Measurements from ENCODE around the gene PLEK2.
"Not testable (repeated sequence)": the region's sequence is repeated elsewhere in the genome, so short reads cannot be mapped to it uniquely, and the experiment has no call there.

PLEK2 gene

DNA sequence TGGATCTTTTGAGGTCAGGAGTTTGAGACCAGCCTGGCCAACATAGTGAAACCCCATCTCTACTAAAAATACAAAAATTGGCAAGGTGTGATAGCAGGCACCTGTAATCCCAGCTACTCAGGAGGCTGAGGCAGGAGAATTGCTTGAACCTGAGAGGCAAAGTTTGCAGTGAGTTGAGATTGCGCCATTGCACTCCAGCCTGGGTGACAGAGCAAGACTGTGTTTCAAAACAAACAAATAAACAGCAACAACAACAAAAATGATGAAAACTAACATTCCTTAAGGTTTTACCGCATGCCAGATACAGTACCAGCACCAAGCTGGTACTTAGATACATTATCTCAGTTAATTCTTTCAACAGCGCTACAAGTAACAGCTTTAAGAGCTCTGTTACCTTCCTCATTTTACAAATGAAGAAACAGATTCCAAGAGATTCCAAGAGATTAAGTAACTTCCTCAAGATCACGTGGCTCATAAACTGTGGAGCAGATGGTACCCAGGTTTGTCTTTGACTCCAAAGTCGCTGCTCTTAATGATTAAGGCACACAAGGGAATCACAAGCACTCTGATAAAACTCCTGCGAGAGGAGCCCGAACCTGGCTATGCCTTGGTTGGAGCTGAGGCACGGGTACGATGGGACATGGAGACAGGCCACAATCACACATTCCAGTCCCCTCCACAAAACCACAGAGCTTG is 17.7 kb upstream of the PLEK2 start:
- no peak for DNase-seq (ENCODE audit: low read depth, low spot score)

- DNase-seq (ENCODE audit: low read depth, low spot score) = peak; percentile 76
These were observed 16.6 kb upstream of the PLEK2 start for GRCh38 chr14:67428501-67429031.

DNA sequence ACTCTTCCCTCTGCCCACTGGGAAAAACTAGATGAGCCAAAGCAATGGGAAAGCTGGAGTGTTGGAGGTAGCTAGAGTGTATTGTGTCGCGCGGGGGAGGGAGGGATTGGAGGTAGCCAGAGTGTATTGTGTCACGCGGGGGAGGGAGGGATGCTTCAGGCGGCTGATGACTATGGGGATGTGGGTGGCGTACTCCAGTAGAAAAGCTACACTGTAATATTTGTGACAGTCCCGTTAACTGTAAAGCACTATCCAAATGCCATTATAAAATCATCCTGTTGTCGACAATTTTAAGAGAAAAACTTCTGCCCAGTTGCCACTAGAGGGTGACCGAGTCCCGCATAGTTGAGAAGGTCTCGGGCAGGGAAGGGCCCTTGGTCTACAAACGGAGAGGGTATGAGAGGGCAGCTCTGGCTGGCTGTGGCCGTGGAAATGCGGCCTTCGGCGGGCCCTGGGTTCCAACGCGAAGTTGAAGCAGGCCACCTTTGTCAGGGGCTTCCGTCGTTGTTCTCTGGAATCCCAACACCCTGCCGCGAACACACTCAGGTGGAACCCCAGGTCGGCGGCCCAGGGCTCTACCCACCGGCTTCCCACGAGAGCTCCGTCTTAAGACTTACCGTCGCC is 15.1 kb upstream of the PLEK2 start:
- peak; percentile 80 for DNase-seq (ENCODE audit: low read depth, low spot score)

DNA sequence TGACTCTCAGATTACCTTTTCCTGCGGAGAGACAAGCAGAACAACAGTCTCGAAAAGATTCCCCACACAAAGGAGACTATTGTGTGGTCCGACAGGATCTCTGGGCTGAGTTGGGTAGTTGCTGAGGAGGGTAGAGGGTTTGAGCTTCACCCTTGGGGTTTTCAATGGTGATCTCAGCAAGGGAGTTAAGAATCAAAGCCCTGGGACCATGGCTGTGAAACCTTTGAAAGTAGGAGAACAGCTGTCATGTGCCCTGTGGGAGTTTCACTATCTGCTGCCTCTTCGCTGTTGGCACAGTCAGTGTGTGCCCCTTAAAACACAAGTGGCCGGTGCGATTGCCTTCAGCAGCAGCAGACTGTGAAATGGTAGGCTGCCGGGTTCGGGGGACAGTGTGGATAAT is 14.2 kb upstream of the PLEK2 start:
- DNase-seq (ENCODE audit: low read depth, low spot score) = no peak

GRCh38 chr14:67425608-67426007 is 13.6 kb upstream of the PLEK2 start:
- no peak for DNase-seq (ENCODE audit: low read depth, low spot score)

DNA sequence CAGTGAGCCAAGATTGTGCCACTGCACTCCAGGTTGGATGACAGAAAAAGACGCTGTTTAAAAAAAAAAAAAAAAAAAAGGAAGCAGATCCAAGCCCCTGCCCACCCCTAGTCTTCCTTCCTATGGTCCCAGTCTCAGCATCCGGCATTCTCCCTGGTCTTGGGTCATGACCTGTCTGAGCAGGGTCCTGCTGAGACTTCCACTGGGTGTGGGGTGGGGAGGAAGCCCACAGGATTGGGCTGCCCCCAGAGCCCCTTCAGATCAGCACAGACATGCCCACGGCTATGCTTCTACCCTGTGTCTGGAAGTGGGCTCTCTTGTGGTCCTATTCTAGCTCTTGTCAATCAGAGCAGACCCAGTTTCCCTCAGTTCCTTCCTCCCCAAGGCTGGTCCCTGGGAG is 12.6 kb upstream of the PLEK2 start:
- no peak for DNase-seq (ENCODE audit: low read depth, low spot score)

DNA sequence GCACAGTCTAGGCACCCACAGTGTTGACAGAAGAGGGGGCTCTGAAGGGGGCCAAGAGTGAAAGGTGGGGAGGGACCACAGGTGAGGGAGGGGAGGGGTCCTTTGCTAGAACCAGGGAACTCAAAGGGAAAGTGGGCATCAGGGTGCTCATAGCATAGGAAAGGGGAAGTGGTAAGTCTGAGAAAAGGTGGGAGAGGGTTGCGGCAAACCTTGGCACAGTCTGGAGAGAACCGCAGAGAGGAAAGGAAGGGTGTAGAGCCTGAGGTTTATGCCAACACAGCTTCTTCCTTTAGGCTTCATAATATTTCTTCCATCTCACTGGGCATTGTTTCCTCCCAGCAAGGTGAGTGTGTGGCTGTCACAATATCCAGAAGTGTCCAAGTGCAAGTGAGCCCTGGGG is 11.5 kb upstream of the PLEK2 start:
- DNase-seq (ENCODE audit: low read depth, low spot score) = no peak

- DNase-seq (ENCODE audit: low read depth, low spot score) = no peak
These were observed 9.6 kb upstream of the PLEK2 start for GRCh38 chr14:67421356-67422224.

GRCh38 chr14:67420102-67420739 is 8.3 kb upstream of the PLEK2 start:
- peak; percentile 56 for DNase-seq (ENCODE audit: low read depth, low spot score)

- DNase-seq (ENCODE audit: low read depth, low spot score) = no peak
These were observed 6.6 kb upstream of the PLEK2 start for GRCh38 chr14:67418401-67419191.

DNA sequence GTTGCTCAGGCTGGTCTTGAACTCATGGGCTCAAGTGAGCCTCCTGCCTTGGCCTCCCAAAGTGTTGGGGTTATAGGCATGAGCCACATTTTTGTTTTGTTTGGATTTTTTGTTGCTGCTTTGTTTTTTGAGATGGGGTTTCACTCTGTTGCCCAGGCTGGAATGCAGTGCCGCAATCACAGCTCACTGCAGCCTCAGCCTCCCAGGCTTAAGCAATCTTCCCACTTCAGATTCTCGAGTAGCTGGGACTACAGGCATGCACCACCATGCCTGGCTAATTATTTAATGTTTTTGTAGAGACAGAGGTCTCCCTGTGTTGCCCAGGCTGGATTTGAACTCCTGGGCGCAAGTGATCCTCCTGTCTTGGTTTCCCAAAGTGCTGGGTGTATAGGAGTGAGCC is 5.7 kb upstream of the PLEK2 start:
- DNase-seq (ENCODE audit: low read depth, low spot score) = no peak

DNA sequence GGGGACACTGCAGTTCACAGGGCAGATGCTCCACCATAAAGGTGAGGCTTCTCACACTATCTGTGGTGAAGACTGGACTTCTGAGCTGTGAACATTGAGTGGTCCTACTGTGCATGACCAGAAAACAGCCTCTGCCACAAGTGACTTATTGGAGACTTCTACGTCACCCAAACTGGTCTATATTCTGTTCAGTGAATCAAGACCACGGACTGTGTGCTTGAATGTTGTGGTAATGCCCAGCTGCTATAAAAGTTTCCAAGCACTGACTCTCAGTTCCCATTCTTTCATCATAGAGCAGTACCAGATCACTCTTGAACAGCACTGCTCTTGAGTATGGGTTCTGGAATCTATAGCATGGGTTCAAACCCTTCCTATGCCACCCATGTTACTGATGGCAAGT is 4.8 kb upstream of the PLEK2 start:
- DNase-seq (ENCODE audit: low read depth, low spot score) = no peak

GRCh38 chr14:67416085-67416484 is 4.1 kb upstream of the PLEK2 start:
- no peak for DNase-seq (ENCODE audit: low read depth, low spot score)

- DNase-seq (ENCODE audit: low read depth, low spot score) = not testable (repeated sequence)
These were observed 3.6 kb upstream of the PLEK2 start for GRCh38 chr14:67415610-67416009.

DNA sequence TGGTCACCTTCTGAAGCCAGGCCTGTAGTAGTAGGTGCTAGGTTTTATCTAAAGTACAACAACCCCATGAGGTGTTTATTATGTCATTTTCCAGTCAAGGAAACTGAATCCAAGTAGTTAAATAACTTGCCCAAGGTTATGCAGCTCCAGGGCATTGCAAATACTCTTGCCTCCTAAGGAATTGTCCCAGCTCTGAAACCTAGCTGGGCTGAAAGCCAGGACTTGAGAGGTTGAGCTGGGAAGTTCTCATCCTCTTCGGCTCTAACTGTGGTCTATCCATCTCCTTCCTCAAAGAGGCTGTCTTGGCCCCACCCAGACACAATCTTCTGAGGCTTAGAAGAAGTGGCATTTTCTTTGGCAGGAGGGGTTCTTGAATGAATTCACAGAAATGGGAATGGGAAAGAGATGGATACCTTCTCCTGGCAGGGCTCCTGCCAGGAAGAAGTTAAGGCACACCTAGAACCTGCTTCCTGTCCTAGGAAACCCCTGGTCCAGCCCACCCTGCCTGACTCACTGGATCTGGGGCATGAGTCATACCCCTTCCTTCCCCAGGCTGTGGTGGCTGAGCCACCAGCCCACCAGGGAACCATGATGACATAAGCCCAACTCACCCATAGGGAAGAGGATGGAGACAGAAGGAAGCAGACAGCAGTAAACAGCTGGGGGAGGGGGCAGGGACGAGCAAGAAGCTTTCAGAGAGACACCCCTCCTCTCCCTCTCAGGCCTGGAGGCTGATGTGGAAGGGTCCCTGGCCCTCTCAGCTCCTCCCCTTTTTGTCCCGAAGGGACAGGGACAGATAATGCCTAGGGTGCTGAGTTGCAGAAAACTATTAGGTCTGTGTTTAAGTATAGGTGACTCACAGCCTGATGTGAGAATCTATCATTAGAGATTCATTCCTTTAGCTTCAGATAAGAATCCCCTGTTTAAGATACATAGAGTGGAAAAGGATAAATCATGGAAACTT is 2.1 kb upstream of the PLEK2 start:
- DNase-seq (ENCODE audit: low read depth, low spot score) = peak; percentile 88

GRCh38 chr14:67411370-67411769 is 595 bp downstream of the PLEK2 start:
- DNase-seq (ENCODE audit: low read depth, low spot score) = peak; percentile 54

DNA sequence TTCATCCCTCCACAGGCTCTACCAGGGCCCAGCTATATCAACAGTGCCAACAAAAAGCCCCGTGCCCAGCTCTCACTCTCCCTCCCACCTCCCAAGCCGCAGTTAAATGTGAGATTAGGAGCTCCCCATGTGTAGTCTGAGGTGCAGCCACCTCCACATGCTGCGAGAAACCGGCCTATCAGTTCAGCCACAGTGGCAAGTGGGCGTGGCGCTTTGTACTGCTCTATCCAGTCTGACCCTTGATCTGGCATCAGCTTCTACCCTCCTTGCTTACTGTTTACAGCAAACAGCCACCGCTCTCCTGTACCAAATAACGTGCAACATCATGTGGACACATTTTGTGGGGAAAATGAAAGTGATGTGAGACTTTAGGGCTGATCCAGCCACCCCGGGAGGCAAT is 1.7 kb downstream of the PLEK2 start:
- DNase-seq (ENCODE audit: low read depth, low spot score) = no peak

DNA sequence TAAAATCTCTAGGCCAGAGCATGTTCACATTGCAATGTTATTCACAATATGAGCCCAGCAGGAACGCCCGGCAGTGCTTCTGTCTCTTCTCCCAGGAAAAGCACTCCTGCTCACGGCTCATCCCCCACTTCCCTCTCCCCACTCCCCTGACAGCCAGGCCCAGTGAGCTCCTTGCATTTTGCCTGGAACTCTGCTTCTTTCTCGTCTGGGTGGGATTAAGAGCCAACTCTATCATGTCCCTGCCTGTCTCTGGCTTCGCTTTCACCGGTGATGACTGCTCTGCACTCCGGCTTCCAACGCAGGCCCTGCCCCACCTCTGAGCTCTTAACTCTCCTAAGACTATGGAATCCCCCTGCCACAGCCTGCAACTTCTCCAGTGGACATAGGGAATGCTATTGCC is 2.5 kb downstream of the PLEK2 start:
- peak; percentile 82 for DNase-seq (ENCODE audit: low read depth, low spot score)

GRCh38 chr14:67408122-67408801 is 3.7 kb downstream of the PLEK2 start:
- not testable (repeated sequence) for DNase-seq (ENCODE audit: low read depth, low spot score)
